Activated T-cell treated with anti-CD3 and anti-CD28 coated beads, Interleukin-2, amount 50 U/mL, for 48 hours (primary cell): Measurements from ENCODE around the gene TPSB2.

Experiments
- DNase-seq, 2 experiments: peaks; one replicate each; pipeline ENCODE4 v3.0.0-alpha.2; 2020

The TPSB2 gene

DNA sequence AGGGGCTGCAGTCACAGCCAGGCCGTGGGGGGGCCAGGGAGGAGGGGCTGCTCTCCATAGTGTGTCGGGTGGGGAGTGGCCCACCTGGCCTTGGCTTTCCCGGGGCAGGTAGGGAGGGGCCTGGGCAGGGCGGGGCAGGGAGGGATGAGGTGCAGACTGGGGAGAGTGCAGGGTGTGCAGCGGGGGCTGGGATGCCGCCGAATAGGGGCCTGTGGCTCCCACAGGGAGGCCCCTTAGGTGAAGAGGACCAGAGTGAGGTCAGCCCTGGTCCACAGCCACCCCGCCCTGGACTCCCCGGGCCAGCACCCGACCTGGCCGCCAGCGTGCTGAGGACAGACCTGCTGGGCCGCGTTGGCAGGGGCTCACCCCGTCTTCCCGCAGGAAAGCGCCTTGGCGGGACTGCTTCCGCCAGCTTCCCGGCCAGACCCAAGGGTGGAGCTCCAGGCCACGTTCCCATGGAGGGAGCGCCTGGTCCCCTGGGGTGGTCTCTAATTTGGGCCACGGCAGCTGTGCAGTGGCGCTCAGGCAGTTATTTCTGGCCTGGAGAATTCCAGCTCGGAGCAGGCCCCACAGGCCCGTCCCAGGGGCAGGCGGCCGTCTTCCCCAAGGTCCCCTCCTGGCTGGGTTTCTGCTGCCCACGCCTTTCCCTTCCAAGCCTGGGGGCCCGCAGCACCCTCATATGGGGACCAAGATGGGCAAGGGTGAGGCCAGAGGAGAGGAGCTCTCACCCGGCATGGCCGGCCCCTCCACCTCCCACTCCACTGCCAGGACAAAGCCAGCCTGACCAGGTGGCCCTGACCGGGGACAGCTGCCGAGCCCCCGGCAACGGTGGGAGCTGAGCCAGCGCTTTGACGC lies 49.2 kb downstream of the TPSB2 start:
- DNase-seq = no peak
